SKM-1 (cell line): Measurements from ENCODE around the gene GLRX5.

Experiments
- DNase-seq: peaks from one replicate; lab custom pipeline; 2025; ENCODE audit not compliant: unreplicated experiment; lab: John Stamatoyannopoulos, UW

GLRX5 gene

DNA sequence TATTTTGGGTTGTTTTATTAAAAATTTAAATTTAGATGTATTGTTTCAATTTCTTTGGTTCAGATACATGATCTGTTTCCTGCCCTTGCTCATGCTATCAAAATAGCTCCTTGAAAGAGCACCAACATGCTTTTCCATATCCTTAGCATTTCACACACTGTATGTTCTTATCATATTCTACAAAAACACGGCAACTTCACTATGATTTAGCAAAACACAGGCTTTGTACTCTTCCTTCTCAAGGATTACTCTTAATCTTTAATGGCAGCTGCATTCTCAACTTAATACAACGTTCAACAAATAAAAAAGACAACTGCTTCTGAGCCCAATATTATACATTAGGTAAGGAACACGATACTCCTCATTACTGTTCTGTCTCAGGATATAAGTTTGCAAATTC is 2.9 kb upstream of the GLRX5 start:
- no peak for DNase-seq

DNA sequence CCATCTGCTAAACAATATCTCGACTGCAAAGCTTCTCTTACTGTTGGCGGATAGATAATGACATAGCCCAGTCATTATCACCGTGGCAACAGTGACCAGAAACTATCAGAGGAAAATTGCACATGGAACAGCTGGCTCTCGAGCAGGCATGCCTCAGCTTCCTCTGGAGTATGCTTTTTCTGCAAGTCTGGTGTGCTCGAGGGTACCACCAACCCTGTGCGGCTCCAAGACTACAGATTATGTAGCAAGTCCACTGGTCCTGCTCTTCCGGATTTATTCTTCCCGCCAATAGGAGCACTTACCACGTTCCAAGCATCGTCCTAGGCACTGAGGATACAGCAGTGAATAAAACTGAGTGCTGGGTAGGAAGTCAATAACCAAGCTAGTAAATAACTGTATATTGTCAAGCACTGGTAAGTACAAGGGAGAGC is 1.4 kb upstream of the GLRX5 start:
- peak; percentile 17 for DNase-seq

DNA sequence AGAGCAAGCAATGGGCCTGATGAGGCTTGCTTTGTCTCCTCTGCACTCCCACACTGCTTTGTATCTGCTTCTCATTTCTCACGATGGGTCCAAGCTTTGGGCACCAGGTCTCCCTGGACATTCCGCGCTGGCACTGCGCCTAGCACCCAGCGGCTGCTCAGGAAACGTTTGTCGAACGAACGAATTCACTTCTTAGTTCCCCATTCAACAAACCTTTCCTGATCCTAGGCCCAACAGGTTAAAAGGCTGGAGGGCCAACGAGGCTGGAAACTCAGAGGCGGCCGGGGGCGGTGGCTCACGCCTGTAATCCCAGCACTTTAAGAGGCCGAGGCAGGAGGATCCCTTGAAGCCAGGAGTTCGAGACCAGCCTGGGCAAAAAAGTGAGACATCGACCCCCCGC is 1.0 kb upstream of the GLRX5 start:
- no peak for DNase-seq

DNA sequence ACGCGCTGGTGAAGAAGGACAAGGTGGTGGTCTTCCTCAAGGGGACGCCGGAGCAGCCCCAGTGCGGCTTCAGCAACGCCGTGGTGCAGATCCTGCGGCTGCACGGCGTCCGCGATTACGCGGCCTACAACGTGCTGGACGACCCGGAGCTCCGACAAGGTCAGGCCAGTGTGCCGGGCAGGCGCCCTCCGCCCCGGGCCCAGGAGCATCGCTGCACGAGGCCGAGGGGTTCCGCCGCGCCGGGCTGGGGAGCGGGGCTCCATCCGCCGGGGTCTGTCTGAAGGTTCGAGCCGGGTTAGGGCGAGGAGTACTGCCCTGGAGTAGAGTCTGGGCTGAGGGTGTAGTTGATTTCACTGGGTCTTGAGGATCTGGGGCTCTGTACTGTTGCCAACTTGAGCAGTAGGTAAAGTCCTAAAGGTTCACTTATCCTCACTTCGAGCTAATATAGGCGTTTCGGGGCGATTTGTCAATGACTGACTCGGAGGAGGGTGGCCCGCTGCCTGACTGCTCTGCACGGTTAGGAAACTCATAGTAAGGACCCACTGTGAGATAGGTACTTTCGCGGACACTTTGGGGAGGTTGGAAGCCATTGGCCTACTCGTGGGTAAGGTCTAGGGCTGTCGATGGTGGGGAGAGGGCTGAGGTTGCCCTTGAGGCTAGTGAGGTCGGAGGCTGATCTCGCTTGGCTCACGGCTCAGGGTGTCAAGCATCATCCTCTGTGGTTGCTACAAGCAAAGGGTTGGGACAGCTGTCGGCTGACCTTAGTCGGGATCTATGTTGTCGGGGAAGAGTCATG is 574 bp downstream of the GLRX5 start:
- DNase-seq, result no peak

DNA sequence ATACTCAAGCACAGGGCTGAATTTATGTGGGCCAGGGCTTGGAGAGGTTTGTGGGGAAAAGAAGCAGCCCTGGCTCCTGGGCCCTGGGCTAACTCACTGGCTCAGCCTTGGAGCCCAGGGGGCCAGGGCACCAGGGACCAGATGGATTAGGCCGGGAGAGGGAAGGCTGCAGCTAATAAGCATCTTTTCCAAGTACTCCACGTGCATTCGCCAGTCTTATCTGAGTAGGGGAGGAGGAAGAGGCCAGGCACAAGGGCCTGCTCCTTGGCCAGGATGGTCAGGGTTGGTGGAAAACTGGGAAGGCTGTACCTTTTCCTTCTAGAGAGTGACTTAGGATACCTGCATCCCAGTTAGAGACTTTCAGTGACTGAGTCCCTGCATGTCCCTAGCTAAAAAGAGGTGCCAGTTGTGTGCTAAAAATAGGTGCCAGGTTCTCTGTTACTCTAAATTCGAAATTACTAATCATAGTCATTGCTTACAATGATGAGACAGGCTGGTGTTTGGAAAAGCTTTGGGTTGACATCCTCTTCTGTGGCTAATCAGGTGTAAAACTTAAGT is 1.3 kb downstream of the GLRX5 start:
- no peak for DNase-seq

DNA sequence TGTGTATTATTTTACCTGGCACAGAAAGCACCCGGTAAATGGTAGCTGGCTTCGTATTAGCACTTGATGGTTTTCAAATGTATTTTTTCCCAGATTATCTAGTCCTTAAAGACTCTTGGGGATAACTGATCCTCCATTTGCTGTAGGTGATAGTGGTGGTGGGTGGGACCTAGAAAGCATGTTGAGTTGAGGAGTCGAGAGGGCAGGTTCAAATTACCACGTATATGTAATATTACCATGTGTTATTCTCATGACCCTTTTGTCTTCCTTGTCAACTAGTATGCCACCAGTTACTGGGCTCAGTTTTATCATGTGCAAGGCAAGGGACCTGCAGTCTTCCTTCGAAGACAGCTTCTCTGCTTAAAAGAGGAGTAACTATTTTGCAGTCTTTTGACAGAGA is 1.8 kb downstream of the GLRX5 start:
- DNase-seq, result no peak

DNA sequence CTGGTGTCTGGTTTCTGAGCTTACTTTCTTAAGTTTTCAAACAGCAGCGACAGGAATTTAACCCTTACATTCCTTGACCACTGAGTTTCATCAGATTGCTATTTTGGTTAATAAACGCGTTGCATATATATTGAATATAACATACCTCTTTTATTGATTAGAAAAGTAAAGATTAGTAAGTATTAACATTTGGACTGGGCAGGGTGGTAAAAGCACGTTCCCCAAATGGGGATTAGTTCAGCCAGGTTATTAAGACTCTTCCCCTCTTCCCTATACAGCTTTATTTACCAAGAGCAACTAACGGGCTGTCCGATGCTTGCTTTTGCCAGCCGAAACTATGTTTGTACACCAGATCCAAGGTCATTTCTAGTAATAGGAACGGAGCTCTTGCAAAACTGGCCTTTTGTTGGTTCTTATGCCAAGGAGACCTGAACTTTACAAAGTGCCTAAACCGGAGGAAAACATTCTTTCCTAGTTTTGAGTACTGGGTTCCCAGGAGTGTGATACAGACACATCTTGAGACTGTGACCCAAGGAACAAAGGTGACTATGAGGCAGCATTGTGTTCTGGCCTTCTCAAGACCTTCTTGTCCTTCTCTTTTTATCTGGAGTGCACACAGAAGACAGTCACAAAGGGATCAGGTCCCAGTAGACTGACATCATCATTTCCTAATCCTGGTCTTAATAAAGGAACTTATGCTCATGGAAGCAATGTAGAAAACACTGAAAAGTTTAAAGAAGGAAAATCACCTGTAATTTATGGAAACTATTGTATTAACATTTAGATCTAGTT is 2.6 kb downstream of the GLRX5 start:
- no peak for DNase-seq

DNA sequence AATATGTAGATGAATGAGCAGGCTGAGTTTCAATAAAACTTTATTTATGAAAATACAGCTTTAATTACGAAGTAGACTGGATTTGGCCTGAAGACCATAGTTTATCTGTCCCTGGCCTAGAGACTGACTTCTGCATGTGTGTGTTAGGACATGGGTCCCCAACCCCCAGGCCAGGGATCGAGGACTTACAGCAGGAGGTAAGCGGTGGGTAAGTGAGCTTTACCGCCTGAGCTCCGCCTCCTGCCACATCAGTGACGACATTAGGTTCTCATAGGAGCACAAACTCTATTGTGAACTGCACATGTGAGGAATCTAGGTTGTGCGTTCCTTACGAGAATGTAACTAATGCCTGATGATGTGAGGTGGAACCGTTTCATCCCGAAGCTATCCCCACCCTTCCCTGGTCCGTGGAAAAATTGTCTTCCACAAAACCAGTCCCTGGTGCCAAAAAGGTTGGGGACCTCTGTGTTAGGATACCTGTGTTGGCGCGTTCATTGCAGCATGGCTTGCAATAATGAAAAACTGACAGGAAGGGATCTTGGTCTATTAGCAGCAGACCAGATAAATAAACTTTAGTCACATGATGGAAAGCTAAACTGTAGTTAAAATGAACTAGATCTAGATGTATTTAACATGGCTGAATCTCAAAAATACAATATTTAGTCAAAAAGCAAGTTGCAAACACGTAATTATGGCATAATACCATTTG is 4.1 kb downstream of the GLRX5 start:
- no peak for DNase-seq

DNA sequence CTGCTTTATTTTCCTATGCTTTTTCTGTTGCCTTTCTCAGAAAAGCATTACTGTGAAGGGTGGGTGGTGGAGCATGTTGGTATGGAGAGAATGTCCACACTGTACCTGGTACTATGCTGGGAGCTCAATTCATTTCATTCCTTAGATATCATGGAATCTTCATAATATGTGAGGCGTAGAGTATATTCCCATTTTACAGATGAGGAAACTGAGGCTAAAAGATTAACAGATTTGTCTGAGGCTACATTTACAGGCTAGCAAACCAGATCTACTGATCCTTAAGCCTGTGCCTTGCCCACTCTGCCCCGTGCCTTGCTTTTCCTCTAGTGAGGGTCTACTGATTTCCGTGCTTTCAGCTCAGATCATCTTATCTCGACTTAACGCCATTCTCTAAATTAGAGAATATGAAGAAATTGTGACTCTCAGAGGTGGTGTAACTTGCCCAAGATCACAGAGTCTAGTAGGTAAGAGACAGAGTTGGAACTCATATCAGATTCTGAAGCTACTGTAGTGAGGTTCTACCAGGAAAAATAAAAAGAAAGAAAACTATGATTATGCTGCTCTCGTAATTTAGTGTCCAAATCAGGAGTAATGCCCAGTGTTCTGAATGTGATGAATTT is 5.5 kb downstream of the GLRX5 start:
- no peak for DNase-seq

DNA sequence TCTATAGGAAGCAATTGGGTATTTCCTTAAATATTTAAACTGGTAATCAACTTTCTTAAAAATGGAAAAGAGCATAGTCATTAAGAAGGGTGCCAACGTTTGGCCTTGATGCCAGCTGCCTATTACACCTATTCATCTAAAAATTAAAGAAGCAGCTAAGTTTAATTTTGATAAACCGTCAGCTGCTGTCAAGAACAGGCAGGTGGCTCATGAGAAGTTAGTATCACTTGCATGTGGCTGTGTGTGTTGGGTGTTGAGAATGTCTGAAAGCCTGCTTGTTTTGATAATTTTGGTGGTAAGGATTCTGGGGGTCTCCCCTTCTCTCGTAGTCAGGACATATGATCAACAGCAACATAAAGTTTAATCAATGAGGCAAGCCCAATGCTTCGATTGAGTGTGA is 6.5 kb downstream of the GLRX5 start:
- no peak for DNase-seq

DNA sequence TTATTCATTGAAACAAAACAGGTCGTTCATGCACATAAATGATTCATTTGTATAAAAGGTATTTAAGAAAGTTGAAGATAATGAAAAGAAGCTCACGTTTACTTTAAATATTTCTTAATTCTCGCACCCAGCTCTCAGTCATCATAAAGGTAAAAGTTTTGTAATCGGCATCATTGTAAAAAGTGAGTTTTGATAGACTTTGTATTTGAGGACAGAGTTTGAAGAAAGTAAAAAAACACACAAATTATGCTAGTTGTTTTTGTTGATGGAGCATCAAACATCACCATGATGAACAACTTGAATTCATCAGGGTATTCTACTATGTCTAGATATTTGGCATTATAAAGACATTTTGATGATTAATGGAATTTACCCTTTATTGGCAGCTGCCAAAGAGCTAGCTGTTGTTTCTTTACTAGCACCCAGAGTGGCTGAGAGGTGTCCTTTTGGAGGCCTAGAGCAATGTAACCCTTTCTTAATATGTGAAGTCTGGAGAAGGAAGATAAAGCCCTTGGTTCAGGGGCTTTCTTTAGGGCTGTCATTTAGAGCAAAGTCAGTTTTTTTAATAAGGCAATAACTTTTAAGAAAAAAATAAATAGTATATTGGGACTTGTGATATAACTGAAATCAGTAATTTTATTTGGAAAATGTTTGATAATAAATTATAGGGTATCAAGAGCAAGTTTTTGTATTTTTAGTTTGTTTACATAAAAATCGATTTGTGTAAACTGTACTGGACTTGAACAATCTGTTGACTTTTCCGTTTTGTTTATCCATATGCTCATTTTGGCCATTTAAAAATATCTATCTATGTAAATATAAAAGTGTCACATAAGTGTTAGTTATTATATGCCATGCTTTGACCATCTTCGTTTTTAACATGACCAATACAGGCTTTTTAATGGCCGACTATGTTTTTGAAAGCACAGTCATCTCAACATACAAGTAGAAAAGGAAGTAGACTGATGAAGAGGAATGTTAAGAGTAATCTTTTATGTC is 7.4 kb downstream of the GLRX5 start:
- DNase-seq, result no peak

DNA sequence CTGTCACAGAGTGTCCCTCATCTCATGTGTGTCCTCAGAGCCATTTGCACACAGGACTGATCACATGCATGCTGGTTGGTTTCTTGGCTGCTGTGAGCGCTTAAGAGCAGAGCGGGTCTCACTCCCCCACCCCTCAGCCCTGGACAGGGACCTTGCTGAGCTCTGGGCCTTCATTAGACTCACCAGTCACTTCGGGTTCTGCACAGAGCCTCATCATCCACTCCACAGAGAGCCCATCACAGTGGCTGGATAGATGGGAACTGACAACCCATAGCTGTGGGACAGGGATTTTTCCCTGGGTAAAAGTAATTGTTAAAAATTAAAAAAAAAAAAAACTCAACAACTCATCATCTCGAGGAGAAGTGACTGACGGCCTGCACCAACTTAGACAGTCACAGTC is 8.2 kb downstream of the GLRX5 start:
- no peak for DNase-seq

DNA sequence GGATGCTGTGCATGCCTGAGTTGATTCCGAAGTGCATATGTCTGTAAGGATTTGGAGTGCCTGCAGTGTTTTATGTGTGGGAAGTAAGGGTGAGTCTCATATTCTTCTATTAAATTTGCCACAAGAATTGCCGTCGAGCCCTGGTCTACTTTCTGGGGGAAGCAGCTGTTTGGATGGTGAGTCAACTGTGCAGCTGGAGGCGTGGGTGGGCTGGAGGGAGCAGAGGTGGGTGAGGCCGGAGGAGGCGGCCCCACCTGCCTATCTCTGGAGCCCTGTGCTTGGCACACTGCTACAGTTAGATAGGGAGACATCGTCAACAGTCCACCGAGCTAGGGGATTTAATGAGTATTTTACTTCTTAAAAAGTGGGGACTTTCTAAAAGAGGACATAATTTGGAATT is 9.7 kb downstream of the GLRX5 start:
- no peak for DNase-seq

DNA sequence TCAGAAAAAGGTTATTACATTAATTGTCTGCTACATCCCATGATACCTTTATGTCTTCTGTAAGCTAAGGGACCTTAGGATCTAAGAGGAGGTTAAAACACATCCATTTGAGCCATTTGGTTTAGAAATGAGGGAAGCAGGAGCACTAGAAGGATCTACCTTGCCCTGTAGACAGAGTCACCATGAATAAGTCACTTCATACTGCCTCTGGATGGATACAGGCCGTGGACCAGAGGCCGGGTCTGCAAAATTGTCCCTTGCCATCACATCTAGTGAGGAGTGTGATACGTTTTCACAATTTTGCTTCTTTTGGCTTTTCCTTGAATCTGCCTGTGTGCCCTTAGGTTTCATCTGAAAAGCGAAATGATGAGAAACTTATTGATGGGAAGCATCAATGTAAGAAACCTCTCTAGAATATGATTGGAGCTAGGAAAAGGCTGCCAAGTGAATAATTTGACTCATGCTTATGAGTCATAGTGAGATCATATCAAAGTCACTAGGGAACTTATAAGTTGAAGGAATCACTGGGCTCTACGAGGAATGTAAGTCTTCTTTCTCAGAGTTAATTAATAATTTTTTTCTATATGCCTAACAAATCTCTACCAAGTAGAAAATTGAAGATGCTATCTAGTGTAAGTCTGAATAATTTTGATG is 10.8 kb downstream of the GLRX5 start:
- no peak for DNase-seq

DNA sequence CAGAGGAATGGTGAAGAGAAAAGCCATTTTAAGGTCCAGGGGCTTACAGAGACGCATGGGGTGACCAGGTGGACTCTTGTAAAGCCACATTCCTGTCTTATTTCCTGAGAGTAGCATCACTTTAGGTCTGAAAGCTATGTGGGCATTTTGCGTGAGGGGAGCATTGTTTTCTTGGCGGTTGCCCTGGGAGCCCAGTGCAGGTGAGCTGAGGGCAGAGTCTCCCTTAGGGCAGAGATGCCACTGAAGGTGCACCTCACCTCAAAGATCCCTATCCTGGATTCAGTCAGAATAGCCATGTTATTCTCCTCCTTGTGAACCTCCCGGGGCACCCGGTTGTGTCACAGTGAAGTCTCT is 12.4 kb downstream of the GLRX5 start:
- no peak for DNase-seq

DNA sequence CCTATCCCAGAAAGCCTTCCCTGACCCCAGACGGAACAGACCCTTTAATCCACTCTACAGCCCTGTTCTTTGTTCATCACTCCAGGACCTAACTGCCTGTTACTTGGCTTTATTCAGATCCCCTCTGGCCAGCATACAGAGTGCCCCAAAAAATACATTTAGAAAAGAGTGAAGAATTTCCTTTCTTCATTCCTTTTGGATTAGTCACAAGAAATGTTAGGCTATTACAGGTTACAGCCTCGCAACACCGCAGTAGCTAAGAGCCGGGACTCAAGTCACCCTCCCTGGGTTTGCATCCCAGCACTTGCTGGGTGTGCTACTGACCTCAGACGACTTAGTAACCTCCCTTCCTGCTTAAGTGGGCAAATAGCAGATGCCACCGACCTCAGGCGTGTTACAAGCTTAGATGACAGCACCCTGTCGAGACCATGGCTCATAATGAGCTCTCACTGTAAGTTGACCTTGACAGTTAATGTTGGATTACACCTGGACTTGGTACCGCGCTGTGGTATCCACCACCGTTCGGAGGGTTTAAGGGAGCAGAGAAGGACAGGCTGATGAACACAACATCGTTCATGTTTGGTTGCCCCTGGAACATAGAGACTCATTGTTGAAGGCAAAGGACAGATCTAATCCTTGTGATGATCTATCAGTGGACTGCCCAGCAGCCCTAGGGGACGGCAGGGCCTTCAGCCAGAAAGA is 12.9 kb downstream of the GLRX5 start:
- no peak for DNase-seq

DNA sequence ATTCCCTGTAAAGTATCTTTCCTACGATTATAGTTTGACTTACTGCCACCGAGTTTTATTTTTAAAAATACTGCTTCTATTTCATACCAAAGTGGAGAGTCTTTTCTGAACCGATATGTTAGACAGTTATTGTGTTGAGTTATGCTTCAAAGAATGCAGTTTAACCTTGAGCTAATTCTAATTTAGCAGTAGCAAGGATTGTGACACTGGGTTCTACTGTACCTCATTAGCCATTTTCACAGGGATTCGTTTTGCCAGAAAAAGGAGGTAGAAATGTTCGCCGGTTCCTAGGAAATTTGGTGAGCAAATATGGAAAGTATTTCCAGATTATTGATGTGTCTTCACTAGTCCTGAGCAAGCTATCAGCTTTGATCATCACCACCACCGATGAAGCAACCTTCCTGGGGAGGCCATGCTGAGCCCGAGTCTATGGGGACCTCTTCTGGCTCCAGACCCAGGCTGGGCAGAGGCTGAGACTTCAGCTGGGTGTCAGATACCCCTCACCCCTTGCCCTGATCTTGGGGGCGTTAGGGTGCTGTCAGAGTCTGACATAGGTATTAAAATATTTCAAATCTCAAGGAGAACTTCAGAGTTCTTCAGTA is 13.6 kb downstream of the GLRX5 start:
- no peak for DNase-seq
